HPDE6-E6E7 (cell line): ENCODE data around the gene CALR3.
"Not testable (repeated sequence)": the region's sequence is repeated elsewhere in the genome, so short reads cannot be mapped to it uniquely, and the experiment has no call there.

Source experiments
- DNase-seq: peaks from one replicate; pipeline ENCODE4 v3.0.0; 2011; ENCODE audit warnings: missing footprints; ENCODE audit errors: extremely low spot score

The CALR3 gene

GRCh38 chr19:16497042-16497441 is 1.1 kb upstream of the CALR3 start:
- DNase-seq, result no peak

- no peak for DNase-seq
Measured at GRCh38 chr19:16496613-16496983, 631 bp upstream of the CALR3 start.

- DNase-seq, result not testable (repeated sequence)
Measured at GRCh38 chr19:16486476-16486875, 9.5 kb downstream of the CALR3 start.

GRCh38 chr19:16482745-16483144 is 13.2 kb downstream of the CALR3 start:
- DNase-seq, result no peak

GRCh38 chr19:16477311-16477710 is 18.7 kb downstream of the CALR3 start:
- no peak for DNase-seq

- no peak for DNase-seq
Measured at GRCh38 chr19:16476401-16476800, 19.6 kb downstream of the CALR3 start.

- DNase-seq, result no peak
Measured at GRCh38 chr19:16473875-16474392, 22.0 kb downstream of the CALR3 start.

GRCh38 chr19:16472992-16473391 is 23.0 kb downstream of the CALR3 start:
- no peak for DNase-seq

- not testable (repeated sequence) for DNase-seq
Measured at GRCh38 chr19:16472559-16472899, 23.4 kb downstream of the CALR3 start.

GRCh38 chr19:16470911-16471811 is 24.8 kb downstream of the CALR3 start:
- no peak for DNase-seq

GRCh38 chr19:16470541-16470910 is 25.4 kb downstream of the CALR3 start:
- no peak for DNase-seq

GRCh38 chr19:16467581-16467980 is 28.4 kb downstream of the CALR3 start:
- DNase-seq, result no peak

GRCh38 chr19:16466802-16467427 is 29.1 kb downstream of the CALR3 start:
- not testable (repeated sequence) for DNase-seq

GRCh38 chr19:16465239-16465638 is 30.7 kb downstream of the CALR3 start:
- DNase-seq, result no peak

GRCh38 chr19:16463991-16464575 is 31.9 kb downstream of the CALR3 start:
- no peak for DNase-seq

GRCh38 chr19:16463341-16463990 is 32.5 kb downstream of the CALR3 start:
- DNase-seq, result no peak

GRCh38 chr19:16462757-16463250 is 33.2 kb downstream of the CALR3 start:
- no peak for DNase-seq

- no peak for DNase-seq
Measured at GRCh38 chr19:16461630-16462051, 34.3 kb downstream of the CALR3 start.

GRCh38 chr19:16460454-16460853 is 35.5 kb downstream of the CALR3 start:
- DNase-seq, result no peak

- DNase-seq, result no peak
Measured at GRCh38 chr19:16459680-16460079, 36.3 kb downstream of the CALR3 start.

- DNase-seq, result no peak
Measured at GRCh38 chr19:16458391-16459341, 37.3 kb downstream of the CALR3 start.
